ENCODE results near the gene SLC35F2.
A peak's percentile ranks its signal among the peaks of the same experiment; 100 is the strongest.
"Not testable (repeated sequence)": the region's sequence is repeated elsewhere in the genome, so short reads cannot be mapped to it uniquely, and the experiment has no call there.

Gene SLC35F2

GRCh38 chr11:107783121-107783520 is 75.5 kb downstream of the SLC35F2 start:
- no peak for DNase-seq

GRCh38 chr11:107780775-107781174 is 77.8 kb downstream of the SLC35F2 start:
- no peak for DNase-seq

GRCh38 chr11:107780136-107780535 is 78.5 kb downstream of the SLC35F2 start:
- no peak for DNase-seq

GRCh38 chr11:107778839-107779517 is 79.6 kb downstream of the SLC35F2 start:
- DNase-seq: no peak

- no peak for DNase-seq
These were observed 81.5 kb downstream of the SLC35F2 start for GRCh38 chr11:107777110-107777509.

- no peak for DNase-seq
These were observed 82.5 kb downstream of the SLC35F2 start for GRCh38 chr11:107776062-107776461.

- no peak for DNase-seq
These were observed 88.0 kb downstream of the SLC35F2 start for GRCh38 chr11:107770551-107770951.

GRCh38 chr11:107769189-107769588 is 89.4 kb downstream of the SLC35F2 start:
- DNase-seq: no peak

GRCh38 chr11:107758719-107759355 is 99.8 kb downstream of the SLC35F2 start:
- not testable (repeated sequence) for DNase-seq

- no peak for DNase-seq
These were observed 100.9 kb downstream of the SLC35F2 start for GRCh38 chr11:107757661-107758060.

GRCh38 chr11:107756553-107756952 is 102.0 kb downstream of the SLC35F2 start:
- peak; percentile 33 for DNase-seq

GRCh38 chr11:107752949-107753822 is 105.4 kb downstream of the SLC35F2 start:
- DNase-seq: no peak

GRCh38 chr11:107752508-107752907 is 106.1 kb downstream of the SLC35F2 start:
- no peak for DNase-seq

- no peak for DNase-seq
These were observed 107.5 kb downstream of the SLC35F2 start for GRCh38 chr11:107751082-107751481.

- no peak for DNase-seq
These were observed 108.3 kb downstream of the SLC35F2 start for GRCh38 chr11:107750313-107750712.

- DNase-seq: no peak
These were observed 111.0 kb downstream of the SLC35F2 start for GRCh38 chr11:107747622-107748021.

- no peak for DNase-seq
These were observed 113.9 kb downstream of the SLC35F2 start for GRCh38 chr11:107744736-107745135.

GRCh38 chr11:107743191-107743590 is 115.4 kb downstream of the SLC35F2 start:
- DNase-seq: no peak

- no peak for DNase-seq
These were observed 117.4 kb downstream of the SLC35F2 start for GRCh38 chr11:107741044-107741823.

Measured in midbrain (tissue), 1 donor.